ENCODE data around the gene ENPP3.

DNA sequence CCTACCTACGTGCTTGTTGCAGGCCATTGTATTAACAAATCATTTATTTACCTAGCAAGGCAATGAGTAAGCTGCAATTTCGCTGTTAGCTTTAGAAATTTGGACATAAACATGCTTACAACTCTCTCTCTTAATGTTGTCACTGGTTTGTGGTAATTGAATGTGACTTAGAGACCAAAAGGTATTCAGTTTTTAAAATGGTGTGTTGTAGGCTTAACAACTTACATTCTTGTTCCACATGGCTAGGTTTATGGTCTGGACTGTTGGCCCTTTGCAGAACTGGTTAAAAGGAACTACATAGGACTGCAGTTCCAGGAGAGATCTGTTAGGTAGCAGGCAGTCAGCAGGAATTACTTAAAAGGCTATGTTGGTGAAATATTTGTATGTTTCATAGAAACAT lies 84.1 kb downstream of the ENPP3 start:
- TF ChIP-seq POLR2A (IDR thresholded peaks at IDR 0.05; ENCODE audit: low read depth, low read length) (no peak), POLR2AphosphoS5 (IDR thresholded peaks at IDR 0.05; ENCODE audit: low read depth, low read length) (no peak)
